Cardiac muscle cell (in vitro differentiated cells and primary cell): Measurements from ENCODE around the gene SNX33. TPM values are rescaled to one million over a fixed set of nuclear protein-coding genes. Genes with fewer than 3 reads are reported as not detected.

Experiments
- polyA plus RNA-seq: library from polyadenylated mRNA; unstranded; fragments of >200 nt; fragmentation: Nextera tagmentation; extraction: Ambion mirVana; gene quantifications from 2 replicates; pipeline ENCODE4 v1.2.1, GENCODE V29; 2016
- total RNA-seq: library from RNA; depleted of rRNA; stranded (reverse); fragments of >200 nt; gene quantifications from 2 replicates; pipeline ENCODE4 v1.2.3, GENCODE V29; 2016

SNX33 gene
- total and polyA plus RNA-seq, 2 experiments from 2014 or later, result 9.5 to 17.1 TPM

Other genes starting within 250 kb of the SNX33 start
- 32.8 and 41.1 TPM in 2 replicates for gene SIN3A, start 196.2 kb upstream of the SNX33 start, total RNA-seq
- 19.2 and 28.4 TPM in 2 replicates for gene SIN3A, start 196.2 kb upstream of the SNX33 start, polyA plus RNA-seq
- 24.3 and 26.7 TPM in 2 replicates for gene PTPN9, start 68.6 kb upstream of the SNX33 start, total RNA-seq
- 29.2 and 37.3 TPM in 2 replicates for gene PTPN9, start 68.6 kb upstream of the SNX33 start, polyA plus RNA-seq
- gene SNUPN, start 22.2 kb upstream of the SNX33 start, total RNA-seq, result 16.8 and 20.2 TPM in 2 replicates
- 28.0 and 29.4 TPM in 2 replicates for gene SNUPN, start 22.2 kb upstream of the SNX33 start, polyA plus RNA-seq
- gene IMP3, start 7.7 kb upstream of the SNX33 start, total RNA-seq, result 116 and 130 TPM in 2 replicates
- 83.9 and 105 TPM in 2 replicates for gene IMP3, start 7.7 kb upstream of the SNX33 start, polyA plus RNA-seq
- gene CSPG4, start 64.9 kb downstream of the SNX33 start, total RNA-seq, result 17.2 and 30.6 TPM in 2 replicates
- gene CSPG4, start 64.9 kb downstream of the SNX33 start, polyA plus RNA-seq, result 7.1 and 12.1 TPM in 2 replicates
- gene UBE2Q2, start 195.5 kb downstream of the SNX33 start, total RNA-seq, result 27.0 and 36.7 TPM in 2 replicates
- gene UBE2Q2, start 195.5 kb downstream of the SNX33 start, polyA plus RNA-seq, result 33.7 and 50.1 TPM in 2 replicates